Endothelial cell (in vitro differentiated cells): ENCODE measurements around the gene ATP5MC2. TPM values are rescaled to one million over a fixed set of nuclear protein-coding genes. Genes with fewer than 3 reads are reported as not detected.
A peak's percentile ranks its signal among the peaks of the same experiment; 100 is the strongest.

Source experiments
- DNase-seq: peaks from one replicate; pipeline ENCODE4 v3.0.0; 2021; ENCODE audit warnings: low spot score
- H3K27ac Mint-ChIP-seq: one replicate; pipeline ENCODE4 v1.8.0; 2021; ENCODE audit warnings: mixed read lengths, inconsistent platforms; ENCODE audit not compliant: unreplicated experiment
- H3K27me3 Mint-ChIP-seq: one replicate; pipeline ENCODE4 v1.8.0; 2021; ENCODE audit warnings: mild to moderate bottlenecking, moderate library complexity, mixed read lengths, inconsistent platforms; ENCODE audit not compliant: unreplicated experiment
- H3K36me3 Mint-ChIP-seq: one replicate; pipeline ENCODE4 v1.8.0; 2021; ENCODE audit warnings: mild to moderate bottlenecking, low read depth, mixed read lengths, inconsistent platforms; ENCODE audit not compliant: unreplicated experiment
- H3K4me1 Mint-ChIP-seq: one replicate; pipeline ENCODE4 v1.8.0; 2021; ENCODE audit warnings: mild to moderate bottlenecking, mixed read lengths, inconsistent platforms; ENCODE audit not compliant: unreplicated experiment
- H3K4me3 Mint-ChIP-seq: one replicate; pipeline ENCODE4 v1.8.0; 2021; ENCODE audit warnings: mild to moderate bottlenecking, mixed read lengths, inconsistent platforms; ENCODE audit not compliant: unreplicated experiment
- H3K9me3 Mint-ChIP-seq: one replicate; pipeline ENCODE4 v1.8.0; 2021; ENCODE audit warnings: mixed read lengths, inconsistent platforms; ENCODE audit not compliant: unreplicated experiment
- total RNA-seq: library from RNA; stranded (reverse); fragmentation: NEBNext Ultra II Directional; extraction: Animal tissue kit (Norgen Biotek cat#: 25700); gene quantifications from one replicate; pipeline ENCODE4 v1.2.1, GENCODE V29; 2021; ENCODE audit not compliant: unreplicated experiment
- TF ChIP-seq, protein P1 (sequence below): fragments of 200-600 bp; sonication (generic); IDR thresholded peaks from one replicate; pipeline ENCODE4 v1.5.0; 2021; ENCODE audit warnings: antibody characterized with exemption; ENCODE audit not compliant: unreplicated experiment

The ATP5MC2 gene
- total RNA-seq, 1 donor from 2014 or later, result 342 TPM

DNA sequence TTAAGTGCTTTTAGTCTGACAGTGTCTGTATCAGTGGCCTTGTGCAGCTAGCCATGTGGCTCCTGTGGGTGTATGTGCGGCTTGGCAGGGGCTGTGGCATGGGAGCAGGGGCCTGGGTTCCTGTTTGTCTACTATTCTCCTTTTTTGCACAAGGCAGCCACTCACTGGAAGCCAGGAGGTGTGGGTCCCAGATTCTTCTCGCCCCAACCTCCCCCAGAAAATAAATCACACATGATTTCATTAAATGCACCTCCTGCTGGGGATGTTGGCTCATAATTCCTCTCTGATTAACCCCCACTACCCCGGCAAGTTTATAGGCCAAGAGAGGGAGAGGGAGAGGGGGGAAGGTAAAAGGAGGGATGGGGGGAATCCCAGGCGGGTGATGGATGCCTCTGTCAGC is 33.8 kb upstream of the ATP5MC2 start:
- DNase-seq, result no peak
- TF ChIP-seq, protein P1, sequence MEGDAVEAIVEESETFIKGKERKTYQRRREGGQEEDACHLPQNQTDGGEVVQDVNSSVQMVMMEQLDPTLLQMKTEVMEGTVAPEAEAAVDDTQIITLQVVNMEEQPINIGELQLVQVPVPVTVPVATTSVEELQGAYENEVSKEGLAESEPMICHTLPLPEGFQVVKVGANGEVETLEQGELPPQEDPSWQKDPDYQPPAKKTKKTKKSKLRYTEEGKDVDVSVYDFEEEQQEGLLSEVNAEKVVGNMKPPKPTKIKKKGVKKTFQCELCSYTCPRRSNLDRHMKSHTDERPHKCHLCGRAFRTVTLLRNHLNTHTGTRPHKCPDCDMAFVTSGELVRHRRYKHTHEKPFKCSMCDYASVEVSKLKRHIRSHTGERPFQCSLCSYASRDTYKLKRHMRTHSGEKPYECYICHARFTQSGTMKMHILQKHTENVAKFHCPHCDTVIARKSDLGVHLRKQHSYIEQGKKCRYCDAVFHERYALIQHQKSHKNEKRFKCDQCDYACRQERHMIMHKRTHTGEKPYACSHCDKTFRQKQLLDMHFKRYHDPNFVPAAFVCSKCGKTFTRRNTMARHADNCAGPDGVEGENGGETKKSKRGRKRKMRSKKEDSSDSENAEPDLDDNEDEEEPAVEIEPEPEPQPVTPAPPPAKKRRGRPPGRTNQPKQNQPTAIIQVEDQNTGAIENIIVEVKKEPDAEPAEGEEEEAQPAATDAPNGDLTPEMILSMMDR, result no peak
- Mint-ChIP-seq H3K27me3 (peaks cover 7% of the 10 kb centered on the region), H3K4me1 (no peaks in the 10 kb centered on the region), H3K27ac (no peak overlapping the region), H3K4me3 (no peak overlapping the region), H3K9me3 (no peaks in the 10 kb centered on the region), H3K36me3 (peaks cover 29% of the 10 kb centered on the region)

- Mint-ChIP-seq H3K4me3 (no peak overlapping the region), H3K9me3 (no peaks in the 10 kb centered on the region), H3K4me1 (peaks cover 7% of the 10 kb centered on the region), H3K27ac (no peak overlapping the region), H3K27me3 (peaks cover 3% of the 10 kb centered on the region), H3K36me3 (peaks cover 7% of the 10 kb centered on the region)
- TF ChIP-seq, protein P1, result no peak
- no peak for DNase-seq
These were observed 30.2 kb upstream of the ATP5MC2 start for GRCh38 chr12:53706080-53706479.

GRCh38 chr12:53703756-53704155 is 27.9 kb upstream of the ATP5MC2 start:
- no peak for DNase-seq
- peaks cover 3% of the 10 kb centered on the region for H3K27me3 Mint-ChIP-seq
- H3K36me3 Mint-ChIP-seq, result no peaks in the 10 kb centered on the region
- H3K27ac Mint-ChIP-seq, result no peak overlapping the region
- peaks cover 7% of the 10 kb centered on the region for H3K4me1 Mint-ChIP-seq
- TF ChIP-seq, protein P1, result no peak
- no peak overlapping the region for H3K4me3 Mint-ChIP-seq
- no peaks in the 10 kb centered on the region for H3K9me3 Mint-ChIP-seq

DNA sequence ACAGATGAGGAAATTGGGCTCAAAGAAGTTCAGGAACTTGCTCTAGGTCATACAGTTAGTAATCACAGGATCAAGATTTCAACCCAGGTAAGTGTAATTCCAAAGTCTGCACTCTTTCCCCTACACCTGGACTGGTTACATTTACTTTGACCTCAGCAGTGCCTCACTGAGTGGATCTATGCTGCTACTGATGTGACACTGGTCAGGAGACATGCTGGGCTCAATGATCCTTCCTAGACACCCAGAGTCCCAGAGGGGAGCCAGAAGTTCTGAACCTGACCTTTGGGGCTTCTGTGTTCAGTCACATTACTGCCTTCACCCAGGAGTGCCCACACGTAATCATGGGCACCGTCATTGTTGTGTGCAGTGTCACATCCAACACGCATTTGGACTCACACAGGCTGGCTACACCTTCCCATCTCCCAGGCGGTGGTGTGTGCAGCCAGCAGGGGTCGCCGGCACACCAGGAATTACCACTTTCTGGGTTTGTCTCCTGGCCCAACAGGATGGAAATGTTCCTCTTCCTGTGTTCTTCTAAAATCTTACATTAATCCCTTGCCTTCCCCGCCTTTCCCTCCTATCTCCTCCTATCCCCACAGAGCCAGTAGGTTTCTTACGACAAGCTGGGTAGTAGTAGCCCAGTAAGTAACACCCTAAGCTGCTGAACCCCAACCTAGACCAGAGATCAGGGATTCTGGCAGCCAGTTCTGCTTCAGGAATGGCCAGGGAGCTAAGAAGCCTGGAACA is 25.8 kb upstream of the ATP5MC2 start:
- Mint-ChIP-seq H3K4me1 (peaks cover 12% of the 10 kb centered on the region), H3K27me3 (peaks cover 9% of the 10 kb centered on the region), H3K27ac (peak overlapping the region; percentile 94), H3K4me3 (peak overlapping the region; percentile 57), H3K9me3 (no peaks in the 10 kb centered on the region), H3K36me3 (peaks cover 3% of the 10 kb centered on the region)
- TF ChIP-seq, protein P1, result peak; percentile 77
- peak; percentile 87 for DNase-seq

GRCh38 chr12:53700567-53700966 is 24.7 kb upstream of the ATP5MC2 start:
- no peak for DNase-seq
- H3K4me3 Mint-ChIP-seq, result no peak overlapping the region
- H3K4me1 Mint-ChIP-seq, result peaks cover 16% of the 10 kb centered on the region
- H3K27me3 Mint-ChIP-seq, result peaks cover 13% of the 10 kb centered on the region
- H3K9me3 Mint-ChIP-seq, result no peaks in the 10 kb centered on the region
- H3K27ac Mint-ChIP-seq, result no peak overlapping the region
- TF ChIP-seq, protein P1, result no peak
- H3K36me3 Mint-ChIP-seq, result peaks cover 8% of the 10 kb centered on the region
